Measurements from ENCODE around the gene ECT2.
A peak's percentile ranks its signal among the peaks of the same experiment; 100 is the strongest.
"Not testable (repeated sequence)": the region's sequence is repeated elsewhere in the genome, so short reads cannot be mapped to it uniquely, and the experiment has no call there.

The ECT2 gene, protein sequence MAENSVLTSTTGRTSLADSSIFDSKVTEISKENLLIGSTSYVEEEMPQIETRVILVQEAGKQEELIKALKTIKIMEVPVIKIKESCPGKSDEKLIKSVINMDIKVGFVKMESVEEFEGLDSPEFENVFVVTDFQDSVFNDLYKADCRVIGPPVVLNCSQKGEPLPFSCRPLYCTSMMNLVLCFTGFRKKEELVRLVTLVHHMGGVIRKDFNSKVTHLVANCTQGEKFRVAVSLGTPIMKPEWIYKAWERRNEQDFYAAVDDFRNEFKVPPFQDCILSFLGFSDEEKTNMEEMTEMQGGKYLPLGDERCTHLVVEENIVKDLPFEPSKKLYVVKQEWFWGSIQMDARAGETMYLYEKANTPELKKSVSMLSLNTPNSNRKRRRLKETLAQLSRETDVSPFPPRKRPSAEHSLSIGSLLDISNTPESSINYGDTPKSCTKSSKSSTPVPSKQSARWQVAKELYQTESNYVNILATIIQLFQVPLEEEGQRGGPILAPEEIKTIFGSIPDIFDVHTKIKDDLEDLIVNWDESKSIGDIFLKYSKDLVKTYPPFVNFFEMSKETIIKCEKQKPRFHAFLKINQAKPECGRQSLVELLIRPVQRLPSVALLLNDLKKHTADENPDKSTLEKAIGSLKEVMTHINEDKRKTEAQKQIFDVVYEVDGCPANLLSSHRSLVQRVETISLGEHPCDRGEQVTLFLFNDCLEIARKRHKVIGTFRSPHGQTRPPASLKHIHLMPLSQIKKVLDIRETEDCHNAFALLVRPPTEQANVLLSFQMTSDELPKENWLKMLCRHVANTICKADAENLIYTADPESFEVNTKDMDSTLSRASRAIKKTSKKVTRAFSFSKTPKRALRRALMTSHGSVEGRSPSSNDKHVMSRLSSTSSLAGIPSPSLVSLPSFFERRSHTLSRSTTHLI

DNA sequence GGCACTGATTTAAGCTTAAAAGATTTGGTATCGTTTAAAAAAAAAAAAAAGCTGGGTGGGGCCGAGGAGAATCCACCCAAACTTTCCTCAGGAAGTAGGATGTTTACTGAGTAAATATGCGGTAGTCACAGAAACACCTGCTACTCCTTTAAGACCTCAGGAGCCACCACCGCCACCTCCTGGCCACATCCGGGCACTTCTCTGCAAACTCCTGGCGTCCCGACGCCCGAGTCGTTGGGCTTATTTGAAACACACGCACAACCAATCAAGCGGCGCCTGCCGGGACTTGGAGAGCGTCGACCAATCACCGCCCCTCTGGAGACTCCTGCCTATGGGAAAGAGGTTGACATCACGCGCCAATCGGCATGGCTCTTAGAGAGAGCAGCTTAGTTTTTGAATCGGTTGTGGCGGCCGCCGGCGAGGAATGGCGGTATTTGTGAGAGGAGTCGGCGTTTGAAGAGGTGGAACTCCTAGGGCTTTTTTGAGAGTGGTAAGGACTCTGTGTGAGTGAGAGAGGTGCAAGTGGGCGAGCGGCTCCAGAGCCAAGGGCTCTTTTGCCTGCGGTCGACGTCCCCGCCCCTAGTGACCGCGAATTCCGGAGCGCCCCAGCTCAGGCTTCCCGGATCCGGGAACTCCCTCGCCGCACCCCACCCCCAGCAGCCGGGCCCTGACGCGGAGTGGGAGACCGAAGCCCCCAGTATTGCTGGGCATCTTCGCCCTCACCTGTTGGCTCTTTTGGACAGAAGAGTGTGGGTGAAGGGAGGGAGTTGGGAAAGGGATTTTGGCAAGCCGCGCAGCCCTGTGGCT, at the start of gene ECT2:
ECT2 (plus strand) TSS at position 359 of the 807 bp plus-strand sequence. CDS start 3,805 bp downstream, outside the sequence.
- Histone ChIP-seq H3K27ac (peak within 1 kb of the TSS; percentile 90), H4K20me1 (ENCODE audit: insufficient read depth) (no peaks in the 10 kb centered on the region), H3K36me3 (ENCODE audit: insufficient read depth) (no peaks in the 10 kb centered on the region; the same call in 1 of the 2 replicates), H3K4me3 (IDR thresholded peaks at IDR 0.05; ENCODE audit: insufficient read depth, low read depth, low read length) (peak within 1 kb of the TSS; percentile 85), H3K9ac (peak within 1 kb of the TSS; percentile 96), H3K79me2 (ENCODE audit: insufficient read depth, low read depth) (peaks cover 42% of the 10 kb centered on the region), H3K27me3 (ENCODE audit: insufficient read depth, low read depth) (no peaks in the 10 kb centered on the region), H3K4me2 (peak within 1 kb of the TSS; percentile 92), H3K4me1 (ENCODE audit: low read depth, poor library complexity, severe bottlenecking) (peaks cover 14% of the 10 kb centered on the region), H2AFZ (ENCODE audit: low read depth) (peak within 1 kb of the TSS; percentile 94)
- TF ChIP-seq, protein P1, sequence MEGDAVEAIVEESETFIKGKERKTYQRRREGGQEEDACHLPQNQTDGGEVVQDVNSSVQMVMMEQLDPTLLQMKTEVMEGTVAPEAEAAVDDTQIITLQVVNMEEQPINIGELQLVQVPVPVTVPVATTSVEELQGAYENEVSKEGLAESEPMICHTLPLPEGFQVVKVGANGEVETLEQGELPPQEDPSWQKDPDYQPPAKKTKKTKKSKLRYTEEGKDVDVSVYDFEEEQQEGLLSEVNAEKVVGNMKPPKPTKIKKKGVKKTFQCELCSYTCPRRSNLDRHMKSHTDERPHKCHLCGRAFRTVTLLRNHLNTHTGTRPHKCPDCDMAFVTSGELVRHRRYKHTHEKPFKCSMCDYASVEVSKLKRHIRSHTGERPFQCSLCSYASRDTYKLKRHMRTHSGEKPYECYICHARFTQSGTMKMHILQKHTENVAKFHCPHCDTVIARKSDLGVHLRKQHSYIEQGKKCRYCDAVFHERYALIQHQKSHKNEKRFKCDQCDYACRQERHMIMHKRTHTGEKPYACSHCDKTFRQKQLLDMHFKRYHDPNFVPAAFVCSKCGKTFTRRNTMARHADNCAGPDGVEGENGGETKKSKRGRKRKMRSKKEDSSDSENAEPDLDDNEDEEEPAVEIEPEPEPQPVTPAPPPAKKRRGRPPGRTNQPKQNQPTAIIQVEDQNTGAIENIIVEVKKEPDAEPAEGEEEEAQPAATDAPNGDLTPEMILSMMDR (conservative IDR thresholded peaks at IDR 0.05; ENCODE audit: low read depth, low read length): peak; percentile 77

DNA sequence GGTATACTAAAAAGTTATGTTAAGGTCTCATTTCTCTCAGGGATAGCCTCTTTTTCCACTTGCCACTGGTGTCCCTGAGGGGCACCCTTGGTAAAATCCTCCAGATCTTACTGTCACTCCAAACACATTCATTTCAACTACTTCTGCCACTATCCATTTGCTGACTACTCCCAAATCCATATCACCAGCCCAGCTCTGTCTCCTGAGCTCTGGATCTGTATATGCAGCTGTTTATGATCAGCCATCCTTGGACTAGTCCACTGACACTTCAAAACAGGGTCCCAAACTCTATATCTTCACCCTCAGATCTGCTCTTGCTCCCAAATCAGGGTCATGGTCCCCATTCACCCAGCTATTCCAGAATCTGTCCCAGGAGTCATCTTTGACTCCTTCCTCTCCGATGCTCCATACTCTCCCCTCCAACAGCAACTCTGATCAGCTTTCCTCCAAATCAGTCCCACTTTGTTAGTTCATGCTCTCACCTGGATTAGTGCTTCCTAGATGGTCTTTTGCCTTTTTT, 49.5 kb upstream of the ECT2 start:
- no peak overlapping the region for H3K9ac ChIP-seq
- no peaks in the 10 kb centered on the region for H4K20me1 ChIP-seq (ENCODE audit: insufficient read depth)
- TF ChIP-seq, protein P1 (conservative IDR thresholded peaks at IDR 0.05; ENCODE audit: low read depth, low read length): no peak
- no peak overlapping the region for H3K4me3 ChIP-seq (IDR thresholded peaks at IDR 0.05; ENCODE audit: insufficient read depth, low read depth, low read length)
- no peaks in the 10 kb centered on the region; the same call in 1 of the 2 replicates for H3K79me2 ChIP-seq (ENCODE audit: insufficient read depth, low read depth)
- H3K4me2 ChIP-seq: no peak overlapping the region
- no peak overlapping the region for H2AFZ ChIP-seq (ENCODE audit: low read depth)
- H3K27me3 ChIP-seq (ENCODE audit: insufficient read depth, low read depth): no peaks in the 10 kb centered on the region
- no peak overlapping the region for H3K27ac ChIP-seq
- H3K36me3 ChIP-seq (ENCODE audit: insufficient read depth): no peaks in the 10 kb centered on the region
- H3K4me1 ChIP-seq (ENCODE audit: low read depth, poor library complexity, severe bottlenecking): peaks cover 19% of the 10 kb centered on the region

DNA sequence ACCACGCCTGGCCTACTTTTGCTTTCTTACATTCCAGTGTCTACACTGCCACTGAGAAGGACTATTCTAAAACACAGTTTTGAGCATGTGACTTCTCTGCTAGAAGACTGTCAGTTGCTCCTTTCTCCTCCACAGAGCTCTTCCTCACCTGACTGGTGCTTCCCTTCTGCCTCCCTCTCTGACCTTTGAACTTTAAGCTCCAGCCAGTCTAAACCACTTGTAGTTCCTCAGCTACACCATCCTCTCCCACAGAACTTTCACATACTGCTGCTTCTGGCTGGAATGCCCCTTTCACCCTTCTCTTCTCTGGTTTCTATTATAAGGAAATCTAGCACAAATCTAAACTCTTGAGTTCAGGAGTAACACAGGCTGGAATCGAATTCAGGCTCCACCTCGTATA, 48.8 kb upstream of the ECT2 start:
- Histone ChIP-seq H3K9ac (no peak overlapping the region), H3K4me3 (IDR thresholded peaks at IDR 0.05; ENCODE audit: insufficient read depth, low read depth, low read length) (no peak overlapping the region), H3K36me3 (ENCODE audit: insufficient read depth) (no peaks in the 10 kb centered on the region), H3K27ac (no peak overlapping the region), H3K27me3 (ENCODE audit: insufficient read depth, low read depth) (no peaks in the 10 kb centered on the region), H3K4me1 (ENCODE audit: low read depth, poor library complexity, severe bottlenecking) (peaks cover 19% of the 10 kb centered on the region), H2AFZ (ENCODE audit: low read depth) (no peak overlapping the region), H3K79me2 (ENCODE audit: insufficient read depth, low read depth) (no peaks in the 10 kb centered on the region; the same call in 1 of the 2 replicates), H3K4me2 (peak overlapping the region; percentile 13; the same call in 1 of the 2 replicates), H4K20me1 (ENCODE audit: insufficient read depth) (no peaks in the 10 kb centered on the region)
- TF ChIP-seq, protein P1 (conservative IDR thresholded peaks at IDR 0.05; ENCODE audit: low read depth, low read length): no peak

DNA sequence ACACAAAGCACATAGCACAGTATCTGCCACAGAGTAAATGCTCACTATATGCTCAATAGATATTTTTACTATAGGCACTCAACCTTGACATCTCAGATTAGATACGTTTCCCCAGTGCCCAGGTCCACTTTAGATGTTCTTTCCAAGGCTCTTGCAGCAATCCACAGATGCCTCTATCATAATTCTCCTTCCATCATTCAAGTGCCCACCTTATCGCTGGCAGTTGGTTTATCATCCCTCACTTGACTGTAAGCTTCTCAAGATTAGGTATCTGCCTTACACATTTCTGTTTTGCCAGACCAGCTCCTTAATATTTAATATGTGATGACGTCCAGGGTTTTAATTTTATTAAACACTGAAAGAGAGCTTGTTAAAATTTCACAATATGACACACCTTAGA, 48.3 kb upstream of the ECT2 start:
- Histone ChIP-seq H3K4me2 (peak overlapping the region; percentile 13; the same call in 1 of the 2 replicates), H3K9ac (no peak overlapping the region), H3K79me2 (ENCODE audit: insufficient read depth, low read depth) (no peaks in the 10 kb centered on the region; the same call in 1 of the 2 replicates), H2AFZ (ENCODE audit: low read depth) (no peak overlapping the region), H3K27me3 (ENCODE audit: insufficient read depth, low read depth) (no peaks in the 10 kb centered on the region), H3K27ac (no peak overlapping the region), H3K4me1 (ENCODE audit: low read depth, poor library complexity, severe bottlenecking) (peaks cover 19% of the 10 kb centered on the region), H3K36me3 (ENCODE audit: insufficient read depth) (no peaks in the 10 kb centered on the region), H3K4me3 (IDR thresholded peaks at IDR 0.05; ENCODE audit: insufficient read depth, low read depth, low read length) (no peak overlapping the region), H4K20me1 (ENCODE audit: insufficient read depth) (no peaks in the 10 kb centered on the region)
- TF ChIP-seq, protein P1 (conservative IDR thresholded peaks at IDR 0.05; ENCODE audit: low read depth, low read length): no peak

DNA sequence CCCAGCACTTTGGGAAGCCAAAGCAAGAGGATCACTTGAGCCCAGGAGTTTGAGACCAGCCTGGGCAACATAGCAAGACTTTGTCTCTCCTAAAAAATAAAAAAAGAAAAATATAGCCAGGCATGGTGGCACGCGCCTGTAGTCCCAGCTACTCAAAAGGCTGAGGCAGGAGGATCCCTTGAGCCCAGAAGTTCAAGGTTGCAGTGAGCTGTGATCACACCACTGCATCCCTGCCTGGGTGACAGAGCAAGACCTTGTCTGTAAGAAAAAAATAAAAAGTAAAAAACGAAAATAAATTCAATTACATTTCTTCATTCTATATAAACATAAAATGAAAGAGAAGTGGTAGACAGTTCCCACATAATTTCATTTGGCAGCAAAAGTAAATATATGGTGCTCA, 47.8 kb upstream of the ECT2 start:
- not testable (repeated sequence) for H3K36me3 ChIP-seq (ENCODE audit: insufficient read depth); H3K27ac ChIP-seq; H3K4me2 ChIP-seq; H3K4me3 ChIP-seq (IDR thresholded peaks at IDR 0.05; ENCODE audit: insufficient read depth, low read depth, low read length); H3K27me3 ChIP-seq (ENCODE audit: insufficient read depth, low read depth); H3K9ac ChIP-seq; H2AFZ ChIP-seq (ENCODE audit: low read depth); H3K79me2 ChIP-seq (ENCODE audit: insufficient read depth, low read depth); H4K20me1 ChIP-seq (ENCODE audit: insufficient read depth)
- peaks cover 19% of the 10 kb centered on the region for H3K4me1 ChIP-seq (ENCODE audit: low read depth, poor library complexity, severe bottlenecking)

Measured in KMS-11 (cell line).